Activated CD4-positive, alpha-beta memory T cell treated with anti-CD3 and anti-CD28 coated beads for 36 hours (primary cell): Measurements from ENCODE around the gene GPN2. TPM values are rescaled to one million over a fixed set of nuclear protein-coding genes. Genes with fewer than 3 reads are reported as not detected.

Experiments used
- CTCF ChIA-PET: fragments of 350-600 bp; sonication (Branson Sonifier 250); formaldehyde crosslinking; loops from one replicate; lab custom pipeline; 2021; ENCODE audit warnings: antibody characterized with exemption, inconsistent platforms; lab: Charles Lee
- POLR2A ChIA-PET: fragments of 350-600 bp; sonication (Branson Sonifier 250); formaldehyde crosslinking; loops from one replicate; lab custom pipeline; 2021; ENCODE audit warnings: antibody characterized with exemption; lab: Charles Lee
- DNase-seq: peaks from one replicate; pipeline ENCODE4 v3.0.0-alpha.2; 2020
- H3K27ac Mint-ChIP-seq: one replicate; pipeline ENCODE4 v1.8.0; 2021; ENCODE audit warnings: mixed read lengths
- H3K27me3 Mint-ChIP-seq: one replicate; pipeline ENCODE4 v1.8.0; 2021; ENCODE audit warnings: mixed read lengths
- H3K36me3 Mint-ChIP-seq: one replicate; pipeline ENCODE4 v1.8.0; 2021; ENCODE audit warnings: mixed read lengths
- H3K4me1 Mint-ChIP-seq: one replicate; pipeline ENCODE4 v1.8.0; 2021; ENCODE audit warnings: low read depth, mixed read lengths
- H3K4me3 Mint-ChIP-seq: one replicate; pipeline ENCODE4 v1.8.0; 2021; ENCODE audit warnings: mild to moderate bottlenecking, mixed read lengths
- H3K9me3 Mint-ChIP-seq: one replicate; pipeline ENCODE4 v1.8.0; 2021; ENCODE audit warnings: mixed read lengths
- intact Hi-C: fragments of 100-400 bp; cut with micrococcal nuclease; formaldehyde crosslinking; loops from one replicate; pipeline ENCODE4 v1.15.1; 2023
- total RNA-seq, 2 experiments: library from RNA; stranded (reverse); gene quantifications; one replicate each; pipeline ENCODE4 v1.2.3, GENCODE V29; 2021

The GPN2 gene
- 10 to 100 TPM; 35.4 to 38.3 TPM for total RNA-seq

- peak; percentile 86 for DNase-seq
- peak within 1 kb of the TSS; percentile 90 for H3K4me3 Mint-ChIP-seq
- peaks cover 37% of the 10 kb centered on the region for H3K36me3 Mint-ChIP-seq
- H3K27ac Mint-ChIP-seq: peak within 1 kb of the TSS; percentile 85
- ChIA-PET CTCF (interaction anchor here (0.6 to 1.9 kb wide), 10 partner anchors 10 to 352 kb away, joined by 3 to 15 read pairs (median 4); partner anchors contain the start of gene GPATCH3), POLR2A (interaction anchor here (0.6 to 2.8 kb wide), 9 partner anchors 8 to 389 kb away, joined by 3 to 33 read pairs (median 4); partner anchors contain the start of genes GPATCH3 and NUDC)
- intact Hi-C loops: no loop called here
- no peaks in the 10 kb centered on the region for H3K27me3 Mint-ChIP-seq
- no peaks in the 10 kb centered on the region for H3K9me3 Mint-ChIP-seq
- peaks cover 36% of the 10 kb centered on the region for H3K4me1 Mint-ChIP-seq
These were observed at the start of gene GPN2 for GRCh38 chr1:26889551-26890466. Gene GPN2 (minus strand): TSS chr1:26890283. CDS start chr1:26890096, 187 bp downstream.

GRCh38 chr1:26938659-26939025, 48.6 kb upstream of the GPN2 start:
- POLR2A ChIA-PET: interaction anchor here (0.6 to 1.3 kb wide), 3 partner anchors 12 to 22 kb away, joined by 3 read pairs; no protein-coding TSS in a partner anchor
- H3K4me1 Mint-ChIP-seq: no peaks in the 10 kb centered on the region

GRCh38 chr1:26938004-26938658, 48.0 kb upstream of the GPN2 start:
- Mint-ChIP-seq H3K36me3 (peaks cover 28% of the 10 kb centered on the region), H3K27ac (no peak overlapping the region), H3K4me1 (no peaks in the 10 kb centered on the region), H3K27me3 (no peaks in the 10 kb centered on the region), H3K4me3 (no peak overlapping the region), H3K9me3 (no peaks in the 10 kb centered on the region)
- ChIA-PET POLR2A (interaction anchor here (0.6 to 1.3 kb wide), 3 partner anchors 11 to 21 kb away, joined by 3 read pairs; no protein-coding TSS in a partner anchor), CTCF (no interaction called here)
- DNase-seq: no peak
- intact Hi-C loops: no loop called here

More at GRCh38 chr1:26938659-26939025, 48.6 kb upstream of the GPN2 start:
- intact Hi-C loops: no loop called here
- no peaks in the 10 kb centered on the region for H3K9me3 Mint-ChIP-seq
- H3K4me3 Mint-ChIP-seq: no peak overlapping the region
- H3K27me3 Mint-ChIP-seq: no peaks in the 10 kb centered on the region
- no peak for DNase-seq
- H3K27ac Mint-ChIP-seq: no peak overlapping the region
- CTCF ChIA-PET: no interaction called here
- peaks cover 32% of the 10 kb centered on the region for H3K36me3 Mint-ChIP-seq

- no peak overlapping the region for H3K4me3 Mint-ChIP-seq
- ChIA-PET CTCF (no interaction called here), POLR2A (no interaction called here)
- intact Hi-C loops: no loop called here
- no peak for DNase-seq
- H3K36me3 Mint-ChIP-seq: peaks cover 23% of the 10 kb centered on the region
- H3K9me3 Mint-ChIP-seq: no peaks in the 10 kb centered on the region
- no peaks in the 10 kb centered on the region for H3K27me3 Mint-ChIP-seq
- no peak overlapping the region for H3K27ac Mint-ChIP-seq
- no peaks in the 10 kb centered on the region for H3K4me1 Mint-ChIP-seq
These were observed 46.7 kb upstream of the GPN2 start for GRCh38 chr1:26936823-26937222.

DNA sequence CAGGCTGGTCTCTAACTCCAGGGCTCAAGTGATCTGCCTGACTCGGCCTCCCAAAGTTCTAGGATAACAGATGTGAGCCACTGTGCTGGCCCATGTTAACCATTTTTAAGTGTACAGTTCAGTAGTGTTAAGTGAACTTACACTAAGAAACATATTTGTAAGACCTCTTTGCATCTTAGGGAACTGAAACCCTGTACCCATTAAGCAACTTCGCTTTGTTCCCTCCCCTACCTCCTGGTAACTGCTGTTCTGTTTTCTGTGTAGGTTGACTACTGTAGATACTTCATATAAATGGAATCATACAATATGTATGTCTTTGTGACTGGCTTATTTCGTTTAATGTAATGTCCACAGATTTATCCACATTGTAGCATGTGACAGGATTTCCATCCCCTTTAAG, 42.4 kb upstream of the GPN2 start:
- POLR2A ChIA-PET: no interaction called here
- no peak for DNase-seq
- Mint-ChIP-seq H3K4me3 (no peak overlapping the region), H3K4me1 (peaks cover 2% of the 10 kb centered on the region), H3K9me3 (no peaks in the 10 kb centered on the region), H3K27ac (no peak overlapping the region), H3K36me3 (peaks cover 32% of the 10 kb centered on the region), H3K27me3 (no peaks in the 10 kb centered on the region)
- intact Hi-C loops: no loop called here
- CTCF ChIA-PET: no interaction called here

DNA sequence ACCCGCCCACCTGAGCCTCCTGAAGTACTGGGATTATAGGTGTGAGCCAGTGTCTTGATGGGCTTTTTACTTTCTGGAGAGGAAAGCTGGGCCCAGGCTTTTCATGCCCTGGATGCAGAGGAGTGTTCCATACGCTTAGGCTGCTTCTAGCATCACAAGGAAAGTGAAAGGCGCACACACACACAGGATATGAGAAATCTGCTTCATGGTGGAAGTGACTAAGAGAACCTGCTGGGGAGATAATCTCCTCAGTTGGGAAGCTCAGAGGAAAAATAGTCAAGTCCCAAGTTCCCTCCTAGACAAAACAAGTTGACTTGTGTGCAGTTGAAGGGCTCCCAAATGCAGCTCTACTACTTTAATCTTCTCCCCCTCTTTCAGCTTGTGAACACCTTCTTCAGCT, 33.6 kb upstream of the GPN2 start:
- peak; percentile 38 for DNase-seq
- H3K9me3 Mint-ChIP-seq: no peaks in the 10 kb centered on the region
- H3K4me1 Mint-ChIP-seq: peaks cover 39% of the 10 kb centered on the region
- intact Hi-C loops: no loop called here
- H3K27me3 Mint-ChIP-seq: no peaks in the 10 kb centered on the region
- peak overlapping the region; percentile 98 for H3K4me3 Mint-ChIP-seq
- CTCF ChIA-PET: interaction anchor here (0.6 to 1.3 kb wide), 3 partner anchors 62 to 340 kb away, joined by 3 to 4 read pairs (median 3); no protein-coding TSS in a partner anchor
- H3K36me3 Mint-ChIP-seq: peaks cover 36% of the 10 kb centered on the region
- POLR2A ChIA-PET: interaction anchor here (1.2 to 1.5 kb wide), 2 partner anchors 14 to 58 kb away, joined by 3 read pairs; no protein-coding TSS in a partner anchor
- H3K27ac Mint-ChIP-seq: peak overlapping the region; percentile 38

GRCh38 chr1:26922901-26923300, 32.8 kb upstream of the GPN2 start:
- peak overlapping the region; percentile 93 for H3K27ac Mint-ChIP-seq
- POLR2A ChIA-PET: interaction anchor here (1.2 to 1.5 kb wide), 2 partner anchors 15 to 58 kb away, joined by 3 read pairs; no protein-coding TSS in a partner anchor
- DNase-seq: no peak
- H3K4me1 Mint-ChIP-seq: peaks cover 39% of the 10 kb centered on the region
- no peaks in the 10 kb centered on the region for H3K9me3 Mint-ChIP-seq
- intact Hi-C loops: no loop called here
- peak overlapping the region; percentile 98 for H3K4me3 Mint-ChIP-seq
- CTCF ChIA-PET: interaction anchor here (1.3 kb wide), 1 partner anchor 75 kb away, joined by 3 read pairs; no protein-coding TSS in a partner anchor
- no peaks in the 10 kb centered on the region for H3K27me3 Mint-ChIP-seq
- peaks cover 31% of the 10 kb centered on the region for H3K36me3 Mint-ChIP-seq

DNA sequence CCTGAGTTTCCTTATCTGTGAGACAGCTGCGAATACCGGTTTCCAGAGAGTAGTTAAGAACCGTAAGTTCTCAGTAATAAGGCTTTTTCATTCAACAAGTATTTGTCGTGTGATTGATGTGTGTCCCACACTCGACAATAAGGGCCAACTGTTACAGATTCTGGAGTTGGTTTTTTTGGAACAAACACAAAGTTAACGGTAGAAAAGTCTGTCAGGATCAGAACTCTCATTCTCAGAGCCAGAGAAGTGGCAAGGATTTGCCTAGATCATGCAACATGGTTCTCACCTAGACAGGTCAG, 32.3 kb upstream of the GPN2 start:
- CTCF ChIA-PET: interaction anchor here (1.4 to 2.0 kb wide), 2 partner anchors 35 to 74 kb away, joined by 3 to 5 read pairs; no protein-coding TSS in a partner anchor
- Mint-ChIP-seq H3K36me3 (peaks cover 26% of the 10 kb centered on the region), H3K9me3 (no peaks in the 10 kb centered on the region), H3K4me1 (peaks cover 39% of the 10 kb centered on the region), H3K27ac (peak overlapping the region; percentile 93), H3K4me3 (peak overlapping the region; percentile 98), H3K27me3 (no peaks in the 10 kb centered on the region)
- POLR2A ChIA-PET: interaction anchor here (0.5 to 2.3 kb wide), 2 partner anchors 22 to 38 kb away, joined by 3 to 26 read pairs; partner anchors contain the start of genes GPATCH3 and KDF1
- no peak for DNase-seq
- intact Hi-C loops: no loop called here

GRCh38 chr1:26921540-26922430, 31.7 kb upstream of the GPN2 start, which contains the start of gene NUDC:
Gene NUDC (plus strand): TSS chr1:26921743. CDS start chr1:26921849, 106 bp downstream.
- intact Hi-C loops: loop anchor here (2.0 kb wide), 3 partner anchors 21 to 313 kb away; partner anchors contain the start of genes GPATCH3 and WDTC1
- Mint-ChIP-seq H3K9me3 (no peaks in the 10 kb centered on the region), H3K36me3 (peaks cover 23% of the 10 kb centered on the region), H3K27me3 (no peaks in the 10 kb centered on the region), H3K4me1 (peaks cover 36% of the 10 kb centered on the region), H3K4me3 (peak within 1 kb of the TSS; percentile 98), H3K27ac (peak within 1 kb of the TSS; percentile 93)
- CTCF ChIA-PET: interaction anchor here (0.8 to 2.0 kb wide), 4 partner anchors 21 to 132 kb away, joined by 3 to 5 read pairs (median 3); no protein-coding TSS in a partner anchor
- POLR2A ChIA-PET: interaction anchor here (0.5 to 2.3 kb wide), 6 partner anchors 22 to 804 kb away, joined by 3 to 26 read pairs (median 4); partner anchors contain the start of genes FAM76A, GPATCH3, GPN2 and KDF1
- peak; percentile 98 for DNase-seq

DNA sequence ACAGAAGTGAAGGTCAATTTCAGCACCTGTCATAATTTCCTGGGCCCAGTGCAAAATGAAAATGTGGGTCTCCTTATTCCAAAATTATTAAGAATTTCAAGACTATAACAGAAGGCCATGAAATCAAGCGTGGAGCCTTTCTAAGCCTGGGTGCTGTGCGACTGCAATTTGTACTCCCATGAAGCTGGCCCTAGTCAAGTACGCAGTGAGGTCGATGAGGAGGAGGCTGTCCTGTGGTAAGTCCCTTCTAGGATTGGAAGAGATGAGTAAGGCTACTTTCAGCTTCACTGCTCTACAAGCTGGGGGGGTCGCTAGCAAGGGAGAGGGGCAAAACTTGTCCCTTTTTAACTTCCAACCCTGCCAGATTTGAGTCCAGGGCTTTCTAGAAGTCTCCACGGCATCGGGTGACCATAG, 31.1 kb upstream of the GPN2 start:
- no peaks in the 10 kb centered on the region for H3K27me3 Mint-ChIP-seq

More for the DNA sequence above, 31.1 kb upstream of the GPN2 start:
- H3K4me1 Mint-ChIP-seq: peaks cover 35% of the 10 kb centered on the region
- intact Hi-C loops: loop anchor here (2.0 kb wide), 3 partner anchors 20 to 314 kb away; partner anchors contain the start of genes GPATCH3 and WDTC1
- POLR2A ChIA-PET: interaction anchor here (1.1 to 2.3 kb wide), 5 partner anchors 21 to 804 kb away, joined by 3 to 26 read pairs (median 5); partner anchors contain the start of genes FAM76A, GPATCH3, GPN2 and PIGV
- CTCF ChIA-PET: interaction anchor here (0.8 to 2.0 kb wide), 5 partner anchors 20 to 131 kb away, joined by 3 to 5 read pairs (median 3); no protein-coding TSS in a partner anchor
- peak overlapping the region; percentile 93 for H3K27ac Mint-ChIP-seq
- no peaks in the 10 kb centered on the region for H3K9me3 Mint-ChIP-seq
- H3K36me3 Mint-ChIP-seq: peaks cover 18% of the 10 kb centered on the region
- H3K4me3 Mint-ChIP-seq: peak overlapping the region; percentile 98
- DNase-seq: no peak
